GM12878 (cell line): Measurements from ENCODE around the gene AMN. TPM values are rescaled to one million over a fixed set of nuclear protein-coding genes. Genes with fewer than 3 reads are reported as not detected.

Source experiments
- ATAC-seq: fragments of 200-7000 bp; cut with Tn5 transposase; 3 replicates; pipeline ENCODE4 v1.9.1; 2020; ENCODE audit warnings: mild to moderate bottlenecking, moderate library complexity
- BruUV-seq: library from RNA; stranded (reverse); fragments of 400-500 nt; replicated peaks from 2 replicates; lab custom pipeline; 2021; lab: Mats Ljungman, UMichigan
- CTCF ChIA-PET: fragments of 300-600 bp; sonication (Branson Sonifier 250); formaldehyde crosslinking; extraction: SDS; loops from one replicate; lab custom pipeline; 2021; ENCODE audit warnings: inconsistent platforms; lab: Yijun Ruan, JAX
- POLR2A ChIA-PET: fragments of 350-600 bp; formaldehyde crosslinking; extraction: SDS; loops from one replicate; lab custom pipeline; 2021; ENCODE audit warnings: inconsistent platforms; lab: Charles Lee
- RAD21 ChIA-PET: fragments of 300-600 bp; sonication (Branson Sonifier 250); formaldehyde crosslinking; loops from one replicate; lab custom pipeline; 2023; ENCODE audit warnings: antibody characterized with exemption; ENCODE audit not compliant: unreplicated experiment; lab: Charles Lee
- SMC1A ChIA-PET: fragments of 300-600 bp; sonication (Branson Sonifier 250); formaldehyde crosslinking; loops from one replicate; lab custom pipeline; 2023; ENCODE audit not compliant: unreplicated experiment, uncharacterized antibody; lab: Charles Lee
- DNase-seq: peaks from one replicate; pipeline ENCODE4 v3.0.0-alpha.2; 2011; ENCODE audit warnings: low read depth, low spot score
- FAIRE-seq: peaks from 3 replicates; lab custom pipeline; 2011; peaks lifted over from hg19 to GRCh38; lab: Jason Lieb, UNC
- H2AFZ ChIP-seq: 2 replicates; pipeline ENCODE4 v1.6.0; 2011; ENCODE audit warnings: low read depth, low read length, control low read depth; ENCODE audit not compliant: control insufficient read depth
- H3K27ac ChIP-seq: 2 replicates; pipeline ENCODE4 v1.5.1; 2011; ENCODE audit warnings: control low read depth; ENCODE audit not compliant: control insufficient read depth, insufficient read depth
- H3K27me3 ChIP-seq, 2 experiments: replicated peaks in 1 of 2; 2 replicates each; pipeline versions ENCODE4 v1.6.0 to v1.6.1; 2011; ENCODE audit warnings: low read length in 1 of 2; ENCODE audit not compliant: control insufficient read depth in 2 of 2, insufficient read depth in 2 of 2
- H3K36me3 ChIP-seq, 2 experiments: 2 replicates each; pipeline ENCODE4 v1.5.1; 2011; ENCODE audit warnings: low read length in 1 of 2; ENCODE audit not compliant: control insufficient read depth in 2 of 2, insufficient read depth in 2 of 2
- H3K4me1 ChIP-seq: 2 replicates; pipeline ENCODE4 v1.6.1; 2011; ENCODE audit warnings: mild to moderate bottlenecking, low read length, moderate library complexity, mixed read lengths; ENCODE audit not compliant: control insufficient read depth, insufficient read depth
- H3K4me2 ChIP-seq: 2 replicates; pipeline ENCODE4 v1.6.0; 2011; ENCODE audit warnings: control low read depth; ENCODE audit not compliant: control insufficient read depth, insufficient read depth
- H3K4me3 ChIP-seq: fragments of 200-600 bp; sonication (generic); 2 replicates; pipeline ENCODE4 v1.5.1; 2016
- H3K79me2 ChIP-seq: 2 replicates; pipeline ENCODE4 v1.6.0; 2011; ENCODE audit warnings: low read length; ENCODE audit not compliant: control insufficient read depth, insufficient read depth
- H3K9ac ChIP-seq: 2 replicates; pipeline ENCODE4 v1.8.0; 2011; ENCODE audit warnings: low read length, control low read depth, mixed read lengths; ENCODE audit not compliant: control insufficient read depth, insufficient read depth
- H3K9me3 ChIP-seq: replicated peaks from 3 replicates; pipeline ENCODE4 v1.5.1; 2011; ENCODE audit warnings: mild to moderate bottlenecking, low read length; ENCODE audit not compliant: control insufficient read depth, insufficient read depth
- H4K20me1 ChIP-seq: 2 replicates; pipeline ENCODE4 v1.6.0; 2011; ENCODE audit not compliant: control insufficient read depth, insufficient read depth
- MLLT1 ChIP-seq: fragments of 450-650 bp; IDR thresholded peaks from 2 replicates; pipeline ENCODE4 v1.6.1; 2016; ENCODE audit warnings: mild to moderate bottlenecking
- ZNF622 ChIP-seq: fragments of 450-650 bp; IDR thresholded peaks from 2 replicates; pipeline ENCODE4 v1.6.1; 2017; ENCODE audit warnings: mild to moderate bottlenecking, inconsistent platforms
- WGBS: methylation state at CpG from one replicate; pipeline ENCODE4 v1.1.6; 2016; ENCODE audit warnings: low lambda C conversion rate; ENCODE audit not compliant: insufficient replicate concordance, insufficient coverage; ENCODE audit errors: missing lambda C conversion rate; 5-methylcytosine and 5-hydroxymethylcytosine counted together
- in situ Hi-C: fragments of 300-500 bp; cut with MboI; formaldehyde crosslinking; loops from 9 replicates; pipeline ENCODE4 v1.14.3; 2018; ENCODE audit warnings: mixed read lengths
- intact Hi-C: fragments of 100-400 bp; cut with micrococcal nuclease; formaldehyde crosslinking; loops from one replicate; pipeline ENCODE4 v1.14.2; 2022; ENCODE audit not compliant: unreplicated experiment
- polyA plus RNA-seq, 11 experiments: library from polyadenylated mRNA; depleted of rRNA in 4 of 11; unstranded in 6 of 11; stranded (reverse) in 5 of 11; fragments of >200 nt; fragmentation: Nextera tagmentation in 4 of 11; fragmentation: Illumina TruSeq in 1 of 11; extraction: Ambion mirVana in 4 of 11; extraction: Trizol in 1 of 11; gene quantifications; 1 replicate in 1 of 11; 2 replicates in 10 of 11; pipeline versions ENCODE4 v1.2.1 to v1.2.3, GENCODE V29; 2011 to 2016; ENCODE audit warnings: inconsistent platforms in 2 of 11, missing spikeins in 2 of 11, low read depth in 1 of 11
- total RNA-seq, 4 experiments: library from RNA; depleted of rRNA in 3 of 4; stranded (reverse); fragments of >200 nt in 3 of 4; fragmentation: Illumina TruSeq in 1 of 4; extraction: Trizol in 1 of 4; gene quantifications; 2 replicates each; pipeline versions ENCODE4 v1.2.1 to v1.2.3, GENCODE V29; 2013 to 2021

Gene AMN
- total and polyA plus RNA-seq, 10 of the 15 experiments (the other 5 are each of a cell fraction or from before 2014, with no cell fraction given): 0.03 to 0.33 (median 0.11) TPM; not detected in 6

- CTCF ChIA-PET: no interaction called here
- in situ Hi-C loops: no loop called here
Measured at GRCh38 chr14:102980409-102980810, 57.9 kb downstream of the AMN start.

More at GRCh38 chr14:102980409-102980810, 57.9 kb downstream of the AMN start:
- SMC1A ChIA-PET: interaction anchor here (0.6 kb wide), 1 partner anchor 212 kb away, joined by 3 read pairs; no protein-coding TSS in a partner anchor
- Histone ChIP-seq H3K27me3 (no peaks in the 10 kb centered on the region), H3K4me3 (no peak overlapping the region), H3K36me3 (peaks cover 16 to 27% of the 10 kb centered on the region in 2 experiments), H3K79me2 (no peaks in the 10 kb centered on the region), H4K20me1 (no peaks in the 10 kb centered on the region), H3K9ac (no peak overlapping the region), H3K9me3 (no peaks in the 10 kb centered on the region), H3K27ac (no peak overlapping the region), H2AFZ (no peak overlapping the region), H3K4me2 (no peak overlapping the region), H3K4me1 (peaks cover 8% of the 10 kb centered on the region)
- no peak for FAIRE-seq
- POLR2A ChIA-PET: no interaction called here
- no peak for DNase-seq
- ATAC-seq: no peak
- RAD21 ChIA-PET: interaction anchor here (0.6 kb wide), 1 partner anchor 374 kb away, joined by 3 read pairs; no protein-coding TSS in a partner anchor
- TF ChIP-seq ZNF622: no peak
- no peak for TF ChIP-seq MLLT1
- intact Hi-C loops: no loop called here
- 69% methylated on average over 8 of the region's 8 CpGs for WGBS
- BruUV-seq: no TSS peak

Other genes with a start within 250 kb of the AMN start
- 33.3 and 40.3 TPM in 2 replicates for gene TRAF3, start 145.2 kb upstream of the AMN start, total RNA-seq (2014; rRNA removed)
- gene TRAF3, start 145.2 kb upstream of the AMN start, total RNA-seq (2014; rRNA removed; fragmentation: Illumina TruSeq; extraction: Trizol): 34.3 and 36.5 TPM in 2 replicates
- gene TRAF3, start 145.2 kb upstream of the AMN start, total RNA-seq (2021): 55.2 and 60.1 TPM in 2 replicates
- 66.3 and 70.1 TPM in 2 replicates for gene TRAF3, start 145.2 kb upstream of the AMN start, polyA plus RNA-seq (2011; rRNA removed)
- gene TRAF3, start 145.2 kb upstream of the AMN start, polyA plus RNA-seq (2014; fragmentation: Illumina TruSeq; extraction: Trizol): 18.1 and 33.6 TPM in 2 replicates
- gene TRAF3, start 145.2 kb upstream of the AMN start, polyA plus RNA-seq (2014; fragmentation: Nextera tagmentation; extraction: Ambion mirVana): 1 to 10 TPM; 3.0 to 4.0 TPM
- gene TRAF3, start 145.2 kb upstream of the AMN start, polyA plus RNA-seq (2014; rRNA removed): 46.1 and 46.3 TPM in 2 replicates
- 10 to 100 TPM; 36.4 to 40.9 TPM for gene TRAF3, start 145.2 kb upstream of the AMN start, polyA plus RNA-seq (2016; fragmentation: Nextera tagmentation; extraction: Ambion mirVana)
- 15.3 and 19.9 TPM in 2 replicates for gene CDC42BPB, start 134.9 kb downstream of the AMN start, total RNA-seq (2014; rRNA removed)
- 10.0 and 10.7 TPM in 2 replicates for gene CDC42BPB, start 134.9 kb downstream of the AMN start, total RNA-seq (2014; rRNA removed; fragmentation: Illumina TruSeq; extraction: Trizol)
- 20.3 and 22.0 TPM in 2 replicates for gene CDC42BPB, start 134.9 kb downstream of the AMN start, total RNA-seq (2021)
- 17.4 and 22.1 TPM in 2 replicates for gene CDC42BPB, start 134.9 kb downstream of the AMN start, polyA plus RNA-seq (2011; rRNA removed)
- gene CDC42BPB, start 134.9 kb downstream of the AMN start, polyA plus RNA-seq (2014; fragmentation: Illumina TruSeq; extraction: Trizol): 8.4 and 15.9 TPM in 2 replicates
- under 1 TPM; 0.42 to 0.46 TPM for gene CDC42BPB, start 134.9 kb downstream of the AMN start, polyA plus RNA-seq (2014; fragmentation: Nextera tagmentation; extraction: Ambion mirVana)
- gene CDC42BPB, start 134.9 kb downstream of the AMN start, polyA plus RNA-seq (2014; rRNA removed): 18.3 and 23.6 TPM in 2 replicates
- 1 to 10 TPM in 1 of 2 experiments, under 1 TPM in 1; 0.82 to 1.7 TPM for gene CDC42BPB, start 134.9 kb downstream of the AMN start, polyA plus RNA-seq (2016; fragmentation: Nextera tagmentation; extraction: Ambion mirVana)
- gene LBHD2, start 161.5 kb downstream of the AMN start, total RNA-seq (2014; rRNA removed): not detected in 2 replicates
- gene LBHD2, start 161.5 kb downstream of the AMN start, total RNA-seq (2014; rRNA removed; fragmentation: Illumina TruSeq; extraction: Trizol): not detected in 2 replicates
- gene LBHD2, start 161.5 kb downstream of the AMN start, total RNA-seq (2021): not detected in 2 replicates
- gene LBHD2, start 161.5 kb downstream of the AMN start, polyA plus RNA-seq (2011; rRNA removed): not detected in 2 replicates
- gene LBHD2, start 161.5 kb downstream of the AMN start, polyA plus RNA-seq (2014; fragmentation: Illumina TruSeq; extraction: Trizol): not detected in 2 replicates
- gene LBHD2, start 161.5 kb downstream of the AMN start, polyA plus RNA-seq (2014; fragmentation: Nextera tagmentation; extraction: Ambion mirVana): not detected
- not detected in 2 replicates for gene LBHD2, start 161.5 kb downstream of the AMN start, polyA plus RNA-seq (2014; rRNA removed)
- not detected for gene LBHD2, start 161.5 kb downstream of the AMN start, polyA plus RNA-seq (2016; fragmentation: Nextera tagmentation; extraction: Ambion mirVana)
- gene EXOC3L4, start 172.1 kb downstream of the AMN start, total RNA-seq (2014; rRNA removed): not detected in 2 replicates
- gene EXOC3L4, start 172.1 kb downstream of the AMN start, total RNA-seq (2014; rRNA removed; fragmentation: Illumina TruSeq; extraction: Trizol): not detected in 2 replicates
- not detected in 2 replicates for gene EXOC3L4, start 172.1 kb downstream of the AMN start, total RNA-seq (2021)
- gene EXOC3L4, start 172.1 kb downstream of the AMN start, polyA plus RNA-seq (2011; rRNA removed): not detected in 2 replicates
- not detected in 2 replicates for gene EXOC3L4, start 172.1 kb downstream of the AMN start, polyA plus RNA-seq (2014; fragmentation: Illumina TruSeq; extraction: Trizol)
- not detected for gene EXOC3L4, start 172.1 kb downstream of the AMN start, polyA plus RNA-seq (2014; fragmentation: Nextera tagmentation; extraction: Ambion mirVana)
- not detected in 2 replicates for gene EXOC3L4, start 172.1 kb downstream of the AMN start, polyA plus RNA-seq (2014; rRNA removed)
- gene EXOC3L4, start 172.1 kb downstream of the AMN start, polyA plus RNA-seq (2016; fragmentation: Nextera tagmentation; extraction: Ambion mirVana): not detected
- 75.4 and 81.6 TPM in 2 replicates for gene TNFAIP2, start 200.8 kb downstream of the AMN start, total RNA-seq (2014; rRNA removed)
- gene TNFAIP2, start 200.8 kb downstream of the AMN start, total RNA-seq (2014; rRNA removed; fragmentation: Illumina TruSeq; extraction: Trizol): 51.0 and 58.3 TPM in 2 replicates
- gene TNFAIP2, start 200.8 kb downstream of the AMN start, total RNA-seq (2021): 107 and 116 TPM in 2 replicates
- gene TNFAIP2, start 200.8 kb downstream of the AMN start, polyA plus RNA-seq (2011; rRNA removed): 38.5 and 66.7 TPM in 2 replicates
- 36.8 and 67.5 TPM in 2 replicates for gene TNFAIP2, start 200.8 kb downstream of the AMN start, polyA plus RNA-seq (2014; fragmentation: Illumina TruSeq; extraction: Trizol)
- 100 to 1,000 TPM in 1 of 2 experiments, 10 to 100 TPM in 1; 85.6 to 106 TPM for gene TNFAIP2, start 200.8 kb downstream of the AMN start, polyA plus RNA-seq (2014; fragmentation: Nextera tagmentation; extraction: Ambion mirVana)
- 137 and 150 TPM in 2 replicates for gene TNFAIP2, start 200.8 kb downstream of the AMN start, polyA plus RNA-seq (2014; rRNA removed)
- 1 to 10 TPM; 7.1 TPM for gene TNFAIP2, start 200.8 kb downstream of the AMN start, polyA plus RNA-seq (2016; fragmentation: Nextera tagmentation; extraction: Ambion mirVana)